Suprapubic skin (tissue), 4 donors: ENCODE measurements around the gene KLHL13. TPM values are rescaled to one million over a fixed set of nuclear protein-coding genes. Genes with fewer than 3 reads are reported as not detected.

Source experiments
- DNase-seq, 2 donors: peaks; one replicate each; pipeline ENCODE4 v3.0.0-alpha.2; 2019; ENCODE audit warnings: low spot score in 2 of 2
- H3K27ac ChIP-seq: fragments of 200-600 bp; sonication (generic); one replicate; pipeline ENCODE4 v1.5.1; 2019
- H3K27me3 ChIP-seq: fragments of 200-600 bp; sonication (generic); one replicate; pipeline ENCODE4 v1.5.1; 2019
- H3K36me3 ChIP-seq: fragments of 200-600 bp; sonication (generic); one replicate; pipeline ENCODE4 v1.5.1; 2019
- H3K4me1 ChIP-seq: fragments of 200-600 bp; sonication (generic); one replicate; pipeline ENCODE4 v1.5.1; 2019
- H3K4me3 ChIP-seq: fragments of 200-600 bp; sonication (generic); one replicate; pipeline ENCODE4 v1.5.1; 2019; ENCODE audit warnings: mild to moderate bottlenecking
- H3K9me3 ChIP-seq: fragments of 200-600 bp; sonication (generic); one replicate; pipeline ENCODE4 v1.5.1; 2019
- EP300 ChIP-seq: sonication (generic); formaldehyde crosslinking; IDR thresholded peaks from one replicate; pipeline ENCODE4 v1.6.1; 2017; ENCODE audit warnings: antibody characterized with exemption
- POLR2A ChIP-seq, 2 donors: fragments of 450-650 bp; IDR thresholded peaks; one replicate each; pipeline ENCODE4 v1.6.1; 2017; ENCODE audit warnings: antibody characterized with exemption in 2 of 2, mild to moderate bottlenecking in 2 of 2, moderate library complexity in 2 of 2
- POLR2AphosphoS5 ChIP-seq, 3 donors: sonication (generic); formaldehyde crosslinking; IDR thresholded peaks; one replicate each; pipeline ENCODE4 v1.6.1; 2017; ENCODE audit warnings: antibody characterized with exemption in 3 of 3
- WGBS: methylation state at CpG from one replicate; pipeline ENCODE4 v1.1.5; 2018; 5-methylcytosine and 5-hydroxymethylcytosine counted together
- total RNA-seq, 4 donors: library from RNA; depleted of rRNA; stranded (reverse); fragments of >200 nt; gene quantifications; one replicate each; pipeline ENCODE4 v1.1.0, GENCODE V29; 2016
- TF ChIP-seq, protein P1 (sequence below), 2 donors: fragments of 200-600 bp in 1 of 2; fragments of 450-650 bp in 1 of 2; sonication (generic) in 1 of 2; IDR thresholded peaks; one replicate each; pipeline ENCODE4 v1.5.1; 2016 to 2019; ENCODE audit warnings: antibody characterized with exemption in 2 of 2, mild to moderate bottlenecking in 1 of 2, moderate library complexity in 1 of 2

KLHL13 gene
- total RNA-seq, 4 donors from 2014 or later = 1.1 to 1.7 (median 1.6) TPM

DNA sequence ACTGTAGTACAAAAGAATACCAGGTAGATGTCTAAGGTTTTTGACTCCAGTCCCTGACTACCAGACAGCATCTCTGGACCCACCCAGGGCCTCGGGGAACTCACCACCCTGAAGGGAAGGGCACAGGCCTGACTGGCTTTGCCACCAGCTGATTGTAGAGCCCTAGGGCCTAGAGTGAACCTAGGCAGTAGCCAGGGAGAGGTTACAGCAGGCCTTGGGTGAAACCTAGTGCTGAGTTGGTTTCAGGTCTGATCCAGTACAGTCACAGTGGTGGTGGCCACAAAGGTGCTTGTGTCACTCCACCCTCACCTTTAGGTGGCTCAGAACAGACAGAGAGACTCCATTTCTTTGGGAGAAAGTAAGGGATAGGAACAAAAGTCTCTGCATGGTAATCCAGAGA lies 244.8 kb downstream of the KLHL13 start:
- H3K9me3 ChIP-seq = no peaks in the 10 kb centered on the region
- WGBS = 60% methylated on average over 1 of the region's 1 CpG
- no peak overlapping the region for H3K4me3 ChIP-seq
- no peak for TF ChIP-seq POLR2AphosphoS5 (IDR thresholded peaks at IDR 0.05)
- TF ChIP-seq, protein P1, sequence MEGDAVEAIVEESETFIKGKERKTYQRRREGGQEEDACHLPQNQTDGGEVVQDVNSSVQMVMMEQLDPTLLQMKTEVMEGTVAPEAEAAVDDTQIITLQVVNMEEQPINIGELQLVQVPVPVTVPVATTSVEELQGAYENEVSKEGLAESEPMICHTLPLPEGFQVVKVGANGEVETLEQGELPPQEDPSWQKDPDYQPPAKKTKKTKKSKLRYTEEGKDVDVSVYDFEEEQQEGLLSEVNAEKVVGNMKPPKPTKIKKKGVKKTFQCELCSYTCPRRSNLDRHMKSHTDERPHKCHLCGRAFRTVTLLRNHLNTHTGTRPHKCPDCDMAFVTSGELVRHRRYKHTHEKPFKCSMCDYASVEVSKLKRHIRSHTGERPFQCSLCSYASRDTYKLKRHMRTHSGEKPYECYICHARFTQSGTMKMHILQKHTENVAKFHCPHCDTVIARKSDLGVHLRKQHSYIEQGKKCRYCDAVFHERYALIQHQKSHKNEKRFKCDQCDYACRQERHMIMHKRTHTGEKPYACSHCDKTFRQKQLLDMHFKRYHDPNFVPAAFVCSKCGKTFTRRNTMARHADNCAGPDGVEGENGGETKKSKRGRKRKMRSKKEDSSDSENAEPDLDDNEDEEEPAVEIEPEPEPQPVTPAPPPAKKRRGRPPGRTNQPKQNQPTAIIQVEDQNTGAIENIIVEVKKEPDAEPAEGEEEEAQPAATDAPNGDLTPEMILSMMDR (IDR thresholded peaks at IDR 0.05) = no peak
- no peaks in the 10 kb centered on the region for H3K27me3 ChIP-seq
- no peak overlapping the region for H3K27ac ChIP-seq
- H3K4me1 ChIP-seq = no peaks in the 10 kb centered on the region
- H3K36me3 ChIP-seq = no peaks in the 10 kb centered on the region
- DNase-seq = no peak

GRCh38 chrX:117860517-117860916 lies 256.1 kb downstream of the KLHL13 start:
- TF ChIP-seq EP300 (no peak), POLR2A (IDR thresholded peaks at IDR 0.05) (no peak), POLR2AphosphoS5 (IDR thresholded peaks at IDR 0.05) (no peak)
- TF ChIP-seq, protein P1 (IDR thresholded peaks at IDR 0.05) = no peak
- H3K4me1 ChIP-seq = no peaks in the 10 kb centered on the region
- 63% methylated on average over 1 of the region's 1 CpG for WGBS
- no peak for DNase-seq
- no peak overlapping the region for H3K27ac ChIP-seq
- H3K36me3 ChIP-seq = no peaks in the 10 kb centered on the region
- no peak overlapping the region for H3K4me3 ChIP-seq
- no peaks in the 10 kb centered on the region for H3K27me3 ChIP-seq
- H3K9me3 ChIP-seq = no peaks in the 10 kb centered on the region

- H3K4me3 ChIP-seq = no peak overlapping the region
- DNase-seq = no peak
- 33% methylated on average over 2 of the region's 2 CpGs for WGBS
- TF ChIP-seq POLR2AphosphoS5 (IDR thresholded peaks at IDR 0.05) (no peak), EP300 (no peak), POLR2A (IDR thresholded peaks at IDR 0.05) (no peak)
- TF ChIP-seq, protein P1 (IDR thresholded peaks at IDR 0.05) = no peak
- H3K4me1 ChIP-seq = no peaks in the 10 kb centered on the region
- no peaks in the 10 kb centered on the region for H3K36me3 ChIP-seq
- H3K27me3 ChIP-seq = no peaks in the 10 kb centered on the region
- no peaks in the 10 kb centered on the region for H3K9me3 ChIP-seq
- no peak overlapping the region for H3K27ac ChIP-seq
These were observed 261.8 kb downstream of the KLHL13 start for GRCh38 chrX:117854806-117855205.

- no peak overlapping the region for H3K27ac ChIP-seq
- 85% methylated on average over 2 of the region's 2 CpGs for WGBS
These were observed 265.6 kb downstream of the KLHL13 start for GRCh38 chrX:117851025-117851424.

More at GRCh38 chrX:117851025-117851424, 265.6 kb downstream of the KLHL13 start:
- no peak for DNase-seq
- no peaks in the 10 kb centered on the region for H3K9me3 ChIP-seq
- no peaks in the 10 kb centered on the region for H3K27me3 ChIP-seq
- no peak overlapping the region for H3K4me3 ChIP-seq
- no peaks in the 10 kb centered on the region for H3K36me3 ChIP-seq
- no peak for TF ChIP-seq POLR2A (IDR thresholded peaks at IDR 0.05)
- TF ChIP-seq, protein P1 (IDR thresholded peaks at IDR 0.05) = no peak
- TF ChIP-seq EP300 = no peak
- no peaks in the 10 kb centered on the region for H3K4me1 ChIP-seq

Other genes with a start within 250 kb of the KLHL13 start
- 10 to 100 TPM; 10.5 to 18.3 (median 11.6) TPM for gene WDR44, start 229.3 kb upstream of the KLHL13 start, total RNA-seq